ENCODE measurements around the gene RASAL1.
"Not testable (repeated sequence)": the region's sequence is repeated elsewhere in the genome, so short reads cannot be mapped to it uniquely, and the experiment has no call there.

Gene RASAL1

GRCh38 chr12:113118142-113118541 is 17.4 kb downstream of the RASAL1 start:
- DNase-seq (ENCODE audit: low read depth in 2 of 2), result no peak

DNA sequence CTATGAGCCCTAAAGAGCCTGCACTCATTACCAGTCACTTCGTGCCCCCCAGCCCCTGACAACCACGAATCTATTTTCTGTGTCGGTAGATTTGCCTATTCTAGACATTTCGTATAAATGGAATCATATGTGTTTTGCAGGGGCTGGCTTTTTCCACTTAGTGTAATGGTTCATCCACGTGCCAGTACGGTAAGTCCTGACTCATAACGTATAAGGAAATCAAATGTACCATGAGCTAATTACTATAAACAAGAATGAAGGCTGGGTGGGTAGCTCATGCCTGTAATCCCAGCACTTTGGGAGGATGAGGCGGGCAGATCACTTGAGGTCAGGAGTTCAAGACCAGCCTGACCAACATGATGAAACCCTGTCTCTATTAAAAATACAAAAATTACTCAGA is 17.9 kb downstream of the RASAL1 start:
- not testable (repeated sequence) for DNase-seq (ENCODE audit: low read depth in 2 of 2)

GRCh38 chr12:113116875-113117274 is 18.7 kb downstream of the RASAL1 start:
- no peak for DNase-seq (ENCODE audit: low read depth in 2 of 2)

GRCh38 chr12:113115455-113116126 is 20.0 kb downstream of the RASAL1 start:
- no peak for DNase-seq (ENCODE audit: low read depth in 2 of 2)

- no peak for DNase-seq (ENCODE audit: low read depth in 2 of 2)
These were observed 20.9 kb downstream of the RASAL1 start for GRCh38 chr12:113114447-113115178.

- no peak for DNase-seq (ENCODE audit: low read depth in 2 of 2)
These were observed 22.2 kb downstream of the RASAL1 start for GRCh38 chr12:113113397-113113796.

- no peak for DNase-seq (ENCODE audit: low read depth in 2 of 2)
These were observed 23.3 kb downstream of the RASAL1 start for GRCh38 chr12:113112043-113112899.

- no peak for DNase-seq (ENCODE audit: low read depth in 2 of 2)
These were observed 24.3 kb downstream of the RASAL1 start for GRCh38 chr12:113111247-113111646.

DNA sequence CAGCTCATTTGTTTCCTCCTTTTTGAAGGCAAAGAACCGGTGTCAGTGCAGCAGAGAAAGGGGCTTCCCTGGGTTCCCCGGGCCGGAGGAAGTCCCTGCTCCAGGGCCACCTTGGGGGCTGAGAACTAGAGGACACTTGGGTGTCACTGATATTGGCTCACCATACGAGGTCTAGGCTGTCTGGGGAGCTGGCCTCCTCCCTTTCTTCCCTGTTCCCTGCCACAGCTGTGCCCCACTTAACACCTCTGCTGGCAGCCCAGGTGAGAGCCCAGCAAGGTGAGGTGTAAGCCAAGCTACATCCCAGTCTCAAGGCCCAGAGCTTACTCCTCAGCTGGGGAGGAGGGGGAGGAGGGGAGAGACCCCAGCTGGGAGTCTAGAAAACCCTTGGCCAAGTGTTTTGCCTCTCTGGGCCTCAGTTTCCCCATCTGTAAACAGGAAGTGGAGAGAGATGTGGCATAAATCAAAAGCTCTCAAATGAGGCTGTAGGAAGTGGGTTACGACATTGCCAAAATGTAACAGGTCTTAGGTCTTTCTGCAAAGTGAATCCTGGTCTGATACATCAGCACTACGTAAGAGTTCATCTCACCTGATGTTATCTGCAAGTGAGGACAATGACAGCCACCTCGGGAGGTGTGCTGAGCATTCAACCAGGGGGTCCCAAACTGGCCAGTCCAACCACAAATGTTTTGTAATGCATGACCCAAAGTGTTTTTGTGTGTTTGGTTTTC is 25.5 kb downstream of the RASAL1 start:
- no peak for DNase-seq (ENCODE audit: low read depth in 2 of 2)

GRCh38 chr12:113109360-113109759 is 26.2 kb downstream of the RASAL1 start:
- no peak for DNase-seq (ENCODE audit: low read depth in 2 of 2)

DNA sequence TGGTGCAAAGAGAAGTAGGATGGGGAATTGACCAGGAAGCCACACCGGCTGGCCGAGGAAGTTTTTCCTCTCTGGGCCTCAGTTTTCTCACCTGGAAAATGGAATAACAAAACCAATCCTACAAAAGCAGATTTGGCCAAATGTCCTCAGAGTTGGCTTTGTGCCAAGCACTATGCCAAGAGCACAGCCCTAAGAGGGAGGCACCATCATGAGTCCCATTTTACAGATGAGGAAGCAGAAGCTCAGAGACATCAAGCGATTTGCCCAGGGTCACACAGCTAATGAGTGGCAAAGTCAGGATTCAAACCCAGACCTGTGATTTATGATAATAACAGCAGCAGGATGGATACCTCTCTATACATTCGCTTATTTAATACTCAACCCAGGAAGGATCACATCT is 27.3 kb downstream of the RASAL1 start:
- DNase-seq (ENCODE audit: low read depth in 2 of 2), result no peak

GRCh38 chr12:113106361-113106760 is 29.2 kb downstream of the RASAL1 start:
- DNase-seq (ENCODE audit: low read depth in 2 of 2), result no peak

DNA sequence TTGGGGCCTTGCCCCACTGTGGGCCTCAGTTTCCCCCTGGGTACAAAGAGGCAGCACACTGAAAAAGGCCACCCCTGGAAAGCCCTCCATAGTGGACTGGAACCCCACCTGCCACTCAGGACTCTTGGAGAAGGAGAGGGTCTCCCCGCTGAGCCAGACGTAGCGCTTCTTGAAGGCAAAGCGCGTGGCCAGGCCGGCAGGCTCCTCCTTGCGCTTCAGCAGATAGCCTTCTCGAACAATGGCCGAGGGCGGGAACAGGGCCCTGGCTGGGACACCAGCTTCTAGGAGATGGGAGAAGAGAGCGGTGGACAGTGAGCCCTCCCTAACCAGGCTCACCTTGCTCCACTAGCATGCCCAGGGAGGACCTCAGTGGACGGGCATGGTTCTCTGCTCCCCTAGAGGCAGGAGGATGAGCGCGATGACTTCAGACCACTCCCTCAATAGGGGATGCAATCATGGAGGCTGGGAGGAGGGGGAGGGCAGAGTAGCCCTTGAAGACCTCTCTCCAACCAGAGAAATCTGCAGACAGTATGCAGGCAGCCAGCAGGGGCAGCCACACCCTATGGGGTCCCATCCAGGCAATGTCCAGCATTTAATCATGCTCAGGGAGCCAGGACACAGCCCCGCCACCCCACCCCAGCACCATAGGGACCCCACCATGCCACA is 29.8 kb downstream of the RASAL1 start:
- no peak for DNase-seq (ENCODE audit: low read depth in 2 of 2)

- DNase-seq (ENCODE audit: low read depth in 2 of 2), result no peak
These were observed 30.5 kb downstream of the RASAL1 start for GRCh38 chr12:113104953-113105510.

- peak; percentile 27 to 51 for DNase-seq (ENCODE audit: low read depth in 2 of 2)
These were observed 31.7 kb downstream of the RASAL1 start for GRCh38 chr12:113103756-113104450.

- no peak for DNase-seq (ENCODE audit: low read depth in 2 of 2)
These were observed 32.8 kb downstream of the RASAL1 start for GRCh38 chr12:113102811-113103210.

DNA sequence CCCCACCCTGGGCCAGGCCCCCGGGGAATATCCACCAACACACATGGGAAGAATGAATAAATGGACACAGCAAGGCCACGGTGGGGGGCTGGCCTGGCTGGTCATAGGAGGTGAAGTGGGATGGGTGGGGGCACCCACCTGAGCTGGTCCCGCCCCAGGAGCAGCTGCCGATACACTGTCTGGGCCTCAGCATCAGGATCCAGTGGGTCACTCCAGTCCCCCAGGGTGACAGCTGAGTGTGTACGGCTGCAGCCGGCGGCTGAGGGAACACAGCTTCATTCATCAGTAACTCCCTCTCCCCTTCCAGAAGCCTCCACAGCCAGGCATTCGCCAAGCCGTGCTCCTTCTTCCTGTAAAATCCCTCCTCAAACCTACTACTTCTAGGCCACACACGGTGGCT is 33.8 kb downstream of the RASAL1 start:
- no peak for DNase-seq (ENCODE audit: low read depth in 2 of 2)

DNA sequence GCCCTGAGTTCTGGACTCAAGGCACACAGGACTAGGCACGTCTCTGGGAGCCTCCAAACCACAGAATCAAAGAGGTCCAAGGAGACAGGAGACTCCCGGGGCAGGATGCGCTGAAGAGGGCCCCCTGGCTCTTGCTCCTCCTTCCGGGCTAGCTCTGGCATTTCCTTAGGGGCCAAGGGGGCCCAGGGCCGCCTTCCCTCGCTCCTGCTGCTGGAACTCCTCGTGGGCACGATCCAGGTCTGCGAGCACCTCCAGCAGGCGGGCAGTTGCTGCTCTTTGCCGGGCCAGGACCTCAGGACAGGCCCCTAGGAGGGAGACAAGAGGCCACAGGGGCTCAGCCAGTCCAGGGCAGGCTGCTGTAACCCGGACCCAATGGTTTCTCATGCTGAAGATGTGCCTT is 35.8 kb downstream of the RASAL1 start:
- DNase-seq (ENCODE audit: low read depth in 2 of 2), result no peak

- no peak for DNase-seq (ENCODE audit: low read depth in 2 of 2)
These were observed 36.2 kb downstream of the RASAL1 start for GRCh38 chr12:113099364-113099763.

GRCh38 chr12:113098441-113099028 is 37.0 kb downstream of the RASAL1 start:
- DNase-seq (ENCODE audit: low read depth in 2 of 2), result peak; percentile 52 to 72

Data from stimulated activated CD8-positive, alpha-beta memory T cell treated with anti-CD3 and anti-CD28 coated beads, Interleukin-2, amount 100 ng/mL, for 48 hours (primary cell).